Stomach (tissue), 9 donors: Measurements from ENCODE around the gene TBC1D10A. TPM values are rescaled to one million over a fixed set of nuclear protein-coding genes. Genes with fewer than 3 reads are reported as not detected.
A peak's percentile ranks its signal among the peaks of the same experiment; 100 is the strongest.

Experiments used
- DNase-seq, 2 donors: peaks; one replicate each; pipeline versions ENCODE4 v3.0.0 to v3.0.0-alpha.2; 2013 to 2019
- H3K27ac ChIP-seq, 5 donors: fragments of 200-600 bp in 4 of 5; sonication (generic) in 4 of 5; one replicate each; pipeline ENCODE4 v1.5.1; 2013 to 2019; ENCODE audit warnings: mild to moderate bottlenecking in 1 of 5, moderate library complexity in 1 of 5
- H3K27me3 ChIP-seq, 3 donors: fragments of 200-600 bp; sonication (generic); one replicate each; pipeline ENCODE4 v1.5.1; 2017 to 2019; ENCODE audit warnings: mixed run types in 1 of 3
- H3K36me3 ChIP-seq, 4 donors: fragments of 200-600 bp; sonication (generic); 1 replicate in 3 of 4; 2 replicates in 1 of 4; pipeline ENCODE4 v1.5.1; 2016 to 2019
- H3K4me1 ChIP-seq, 4 donors: fragments of 200-600 bp; sonication (generic); one replicate each; pipeline ENCODE4 v1.5.1; 2016 to 2019
- H3K4me3 ChIP-seq, 4 donors: fragments of 200-600 bp; sonication (generic) in 3 of 4; one replicate each; pipeline ENCODE4 v1.5.1; 2016 to 2019; ENCODE audit warnings: mild to moderate bottlenecking in 1 of 4
- H3K9me3 ChIP-seq, 4 donors: fragments of 200-600 bp; sonication (generic); one replicate each; pipeline ENCODE4 v1.5.1; 2016 to 2019
- EP300 ChIP-seq: sonication (generic); formaldehyde crosslinking; IDR thresholded peaks from one replicate; pipeline ENCODE4 v1.6.1; 2017; ENCODE audit warnings: antibody characterized with exemption
- POLR2A ChIP-seq, 4 donors: fragments of 450-650 bp; IDR thresholded peaks; one replicate each; pipeline ENCODE4 v1.6.1; 2016; ENCODE audit warnings: antibody characterized with exemption in 4 of 4, control low read depth in 2 of 4, mild to moderate bottlenecking in 1 of 4, moderate library complexity in 1 of 4
- POLR2AphosphoS5 ChIP-seq, 3 donors: sonication (generic); formaldehyde crosslinking; IDR thresholded peaks; one replicate each; pipeline ENCODE4 v1.6.1; 2016; ENCODE audit warnings: antibody characterized with exemption in 3 of 3
- WGBS, 5 donors: extraction: QIAGEN DNeasy Blood & Tissue Kit in 3 of 5; methylation state at CpG; one replicate each; pipeline versions ENCODE4 v1.1.5 to v1.1.7; 2013 to 2018; 5-methylcytosine and 5-hydroxymethylcytosine counted together
- intact Hi-C: fragments of 100-400 bp; cut with DNase I; formaldehyde crosslinking; loops from one replicate; pipeline ENCODE4 v1.15.1; 2023; ENCODE audit warnings: low total_unique reads
- polyA plus RNA-seq, 3 donors: library from polyadenylated mRNA; stranded (reverse); fragments of 200-250 nt; gene quantifications; one replicate each; pipeline ENCODE4 v1.2.3, GENCODE V29; 2013
- total RNA-seq, 5 donors: library from RNA; depleted of rRNA; stranded (reverse); fragments of >200 nt; gene quantifications; one replicate each; pipeline versions ENCODE4 v1.1.0 to v1.2.3, GENCODE V29; 2014 to 2016
- TF ChIP-seq, protein P1 (sequence below), 7 experiments: fragments of 450-650 bp in 4 of 7; fragments of 200-600 bp in 3 of 7; sonication (generic) in 3 of 7; IDR thresholded peaks; one replicate each; pipeline ENCODE4 v1.5.1; 2016 to 2019; ENCODE audit warnings: antibody characterized with exemption in 7 of 7, control low read depth in 2 of 7, mild to moderate bottlenecking in 1 of 7
- donor health status: healthy with polysubstance abuse.
- donor health status: Bipolar disorder and iron deficiency.
- donor health status: healthy.

TBC1D10A gene
- total and polyA plus RNA-seq, 8 donors = 2.2 to 24.5 (median 18.0) TPM

DNA sequence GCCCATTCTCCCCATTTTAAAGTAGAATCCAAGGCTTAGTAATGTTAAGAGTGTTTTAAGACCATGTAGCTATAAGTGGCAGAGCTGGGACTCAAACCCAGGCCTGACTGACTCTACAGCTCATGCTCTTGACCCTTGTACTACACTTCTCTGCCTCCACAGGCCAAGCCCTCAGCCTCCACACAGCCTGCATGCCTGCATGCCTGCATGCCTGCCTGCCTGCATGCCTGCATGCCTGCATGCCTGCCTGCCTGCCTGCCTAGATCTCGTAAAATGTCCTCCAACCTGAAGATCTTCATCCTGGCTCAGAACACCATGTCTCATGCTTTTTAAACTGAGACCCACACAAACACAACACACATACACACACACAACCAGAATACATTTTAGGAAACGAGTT lies 18.6 kb downstream of the TBC1D10A start:
- no peak overlapping the region for H3K4me3 ChIP-seq
- peak overlapping the region in 4 of 5 donors; percentile 11 to 94 (median 88) for H3K27ac ChIP-seq
- no peaks in the 10 kb centered on the region for H3K27me3 ChIP-seq
- intact Hi-C loops = no loop called here
- 71 to 80% (median 78%) methylated on average over 2 of the region's 2 CpGs for WGBS, 5 donors
- TF ChIP-seq POLR2AphosphoS5 (IDR thresholded peaks at IDR 0.05) (no peak), POLR2A (IDR thresholded peaks at IDR 0.05) (no peak)
- TF ChIP-seq, protein P1, sequence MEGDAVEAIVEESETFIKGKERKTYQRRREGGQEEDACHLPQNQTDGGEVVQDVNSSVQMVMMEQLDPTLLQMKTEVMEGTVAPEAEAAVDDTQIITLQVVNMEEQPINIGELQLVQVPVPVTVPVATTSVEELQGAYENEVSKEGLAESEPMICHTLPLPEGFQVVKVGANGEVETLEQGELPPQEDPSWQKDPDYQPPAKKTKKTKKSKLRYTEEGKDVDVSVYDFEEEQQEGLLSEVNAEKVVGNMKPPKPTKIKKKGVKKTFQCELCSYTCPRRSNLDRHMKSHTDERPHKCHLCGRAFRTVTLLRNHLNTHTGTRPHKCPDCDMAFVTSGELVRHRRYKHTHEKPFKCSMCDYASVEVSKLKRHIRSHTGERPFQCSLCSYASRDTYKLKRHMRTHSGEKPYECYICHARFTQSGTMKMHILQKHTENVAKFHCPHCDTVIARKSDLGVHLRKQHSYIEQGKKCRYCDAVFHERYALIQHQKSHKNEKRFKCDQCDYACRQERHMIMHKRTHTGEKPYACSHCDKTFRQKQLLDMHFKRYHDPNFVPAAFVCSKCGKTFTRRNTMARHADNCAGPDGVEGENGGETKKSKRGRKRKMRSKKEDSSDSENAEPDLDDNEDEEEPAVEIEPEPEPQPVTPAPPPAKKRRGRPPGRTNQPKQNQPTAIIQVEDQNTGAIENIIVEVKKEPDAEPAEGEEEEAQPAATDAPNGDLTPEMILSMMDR (IDR thresholded peaks at IDR 0.05) = no peak
- no peaks in the 10 kb centered on the region for H3K9me3 ChIP-seq
- DNase-seq = no peak
- peaks cover 0 to 13% (median 5%) of the 10 kb centered on the region in 4 donors for H3K36me3 ChIP-seq
- H3K4me1 ChIP-seq = peaks cover 99 to 100% (median 100%) of the 10 kb centered on the region in 4 donors

DNA sequence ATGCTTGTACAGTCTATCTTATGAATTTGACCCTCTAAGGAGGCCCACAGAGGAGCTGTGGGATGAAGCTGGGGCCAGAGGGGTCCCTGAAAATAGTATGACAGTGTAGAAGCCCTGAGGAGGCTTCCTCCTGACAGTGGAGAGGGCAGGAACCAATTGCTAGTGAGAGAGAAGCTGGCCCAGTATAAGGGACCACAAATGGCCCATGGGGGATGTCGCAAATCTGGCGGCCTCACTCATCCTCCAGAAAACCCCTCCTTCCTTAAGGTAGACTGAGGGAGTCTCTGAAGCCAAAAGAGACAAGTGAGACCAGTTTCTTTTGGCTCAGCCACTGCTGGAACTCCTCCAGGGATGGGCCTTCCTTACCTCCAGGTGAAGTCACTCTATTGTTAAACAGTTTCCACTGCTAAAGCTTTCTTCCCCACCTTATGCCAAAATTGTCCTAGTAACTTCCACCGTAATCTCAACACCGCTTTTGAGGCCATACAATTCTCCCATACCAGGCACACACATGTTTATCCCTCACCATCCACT lies 19.6 kb downstream of the TBC1D10A start:
- TF ChIP-seq, protein P1 (IDR thresholded peaks at IDR 0.05) = no peak
- TF ChIP-seq POLR2AphosphoS5 (IDR thresholded peaks at IDR 0.05) = no peak
- no peak for TF ChIP-seq POLR2A (IDR thresholded peaks at IDR 0.05)
- no peak for TF ChIP-seq EP300
- no peaks in the 10 kb centered on the region for H3K27me3 ChIP-seq
- intact Hi-C loops = no loop called here
- 67 to 83% (median 81%) methylated on average over 4 of the region's 4 CpGs for WGBS, 5 donors
- H3K36me3 ChIP-seq = peaks cover 0 to 21% (median 11%) of the 10 kb centered on the region in 4 donors
- no peaks in the 10 kb centered on the region for H3K9me3 ChIP-seq
- peak overlapping the region; percentile 53 to 94 (median 86) for H3K27ac ChIP-seq
- H3K4me3 ChIP-seq = no peak overlapping the region
- peaks cover 100% of the 10 kb centered on the region in 4 donors for H3K4me1 ChIP-seq
- DNase-seq = no peak

DNA sequence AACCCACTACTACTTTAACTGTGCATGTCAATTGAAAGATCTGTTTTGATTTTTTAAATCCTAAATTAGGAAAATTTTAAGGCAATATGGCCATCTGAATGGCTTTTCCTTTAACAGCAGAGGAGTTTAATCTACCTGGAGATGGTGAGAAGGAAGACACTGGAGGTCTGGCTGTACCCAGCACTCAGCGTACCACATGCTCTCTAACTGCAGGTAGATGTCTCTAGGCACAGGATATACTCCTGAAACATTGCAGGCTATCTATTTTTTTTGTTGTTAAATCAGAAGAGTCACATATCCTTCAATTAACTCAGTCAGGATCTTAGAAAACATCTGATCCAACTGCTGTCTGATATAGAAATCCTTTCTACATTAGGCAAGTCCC lies 20.1 kb downstream of the TBC1D10A start:
- TF ChIP-seq, protein P1 (IDR thresholded peaks at IDR 0.05) = no peak
- TF ChIP-seq EP300 (no peak), POLR2A (IDR thresholded peaks at IDR 0.05) (no peak), POLR2AphosphoS5 (IDR thresholded peaks at IDR 0.05) (no peak)
- Histone ChIP-seq H3K27me3 (no peaks in the 10 kb centered on the region), H3K9me3 (no peaks in the 10 kb centered on the region), H3K4me3 (no peak overlapping the region), H3K36me3 (peaks cover 0 to 25% (median 16%) of the 10 kb centered on the region in 4 donors), H3K27ac (peak overlapping the region; percentile 53 to 94 (median 86)), H3K4me1 (peaks cover 100% of the 10 kb centered on the region in 4 donors)
- intact Hi-C loops = no loop called here
- WGBS, 5 donors = 68 to 92% (median 77%) methylated on average over 1 of the region's 1 CpG
- no peak for DNase-seq

DNA sequence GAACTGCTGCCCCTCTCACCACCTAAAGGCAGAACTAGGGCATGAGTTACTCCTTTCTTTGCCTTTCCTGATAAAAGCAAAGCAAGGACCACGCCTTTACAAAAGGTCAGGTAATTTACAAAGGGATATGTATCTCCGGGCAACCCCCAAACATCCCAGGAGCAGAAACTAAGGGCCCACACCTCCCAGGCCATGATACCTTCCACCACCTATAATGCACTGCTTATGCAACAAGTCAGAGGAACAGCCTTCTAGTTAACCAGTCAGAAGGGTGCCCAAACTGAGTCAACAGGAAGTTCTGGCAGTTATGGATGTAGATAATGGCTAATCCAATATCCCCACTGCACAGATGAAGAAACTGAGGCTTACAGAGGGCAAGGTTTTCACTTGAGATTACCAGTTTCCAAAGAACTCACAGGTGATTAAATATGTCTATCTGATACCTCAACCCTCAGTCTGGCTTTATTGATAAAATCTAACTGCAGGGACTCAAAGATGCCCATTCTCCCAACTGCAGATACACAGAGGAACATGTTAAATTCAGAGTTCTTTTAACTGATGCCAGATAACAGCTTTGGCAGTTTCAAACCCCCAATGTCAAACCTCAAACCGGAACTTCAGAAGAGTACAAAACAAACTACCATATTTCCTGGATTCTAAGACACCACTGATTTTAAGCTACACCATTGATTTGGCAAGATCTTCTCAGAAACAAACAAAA lies 20.7 kb downstream of the TBC1D10A start:
- H3K36me3 ChIP-seq = peaks cover 0 to 31% (median 22%) of the 10 kb centered on the region in 4 donors
- peak overlapping the region; percentile 83 to 94 (median 89) for H3K27ac ChIP-seq
- H3K9me3 ChIP-seq = no peaks in the 10 kb centered on the region
- H3K4me3 ChIP-seq = peak overlapping the region in 1 of 4 donors; percentile 3
- TF ChIP-seq, protein P1 (IDR thresholded peaks at IDR 0.05) = no peak
- TF ChIP-seq POLR2A (IDR thresholded peaks at IDR 0.05) (no peak), POLR2AphosphoS5 (IDR thresholded peaks at IDR 0.05) (peak in 1 of 3 donors; percentile 22)
- WGBS, 5 donors = 17 to 36% (median 23%) methylated on average over 3 of the region's 3 CpGs
- DNase-seq = peak in 1 of 2 donors; percentile 82
- peaks cover 97 to 100% (median 100%) of the 10 kb centered on the region in 4 donors for H3K4me1 ChIP-seq
- intact Hi-C loops = no loop called here
- H3K27me3 ChIP-seq = no peaks in the 10 kb centered on the region
